IPS-20b (cell line): ENCODE data around the gene IL22RA1.

Experiments used
- H3K27ac ChIP-seq: one replicate; pipeline ENCODE4 v1.5.1; 2013; ENCODE audit warnings: low read length
- H3K27me3 ChIP-seq: 2 replicates; pipeline ENCODE4 v1.6.1; 2013; ENCODE audit warnings: mild to moderate bottlenecking, low read length, inconsistent platforms; ENCODE audit not compliant: insufficient read depth
- H3K36me3 ChIP-seq: 2 replicates; pipeline ENCODE4 v1.6.1; 2013; ENCODE audit warnings: low read depth, mild to moderate bottlenecking, inconsistent platforms, low read length, moderate library complexity; ENCODE audit not compliant: insufficient read depth
- H3K4me1 ChIP-seq: 2 replicates; pipeline ENCODE4 v1.6.1; 2013; ENCODE audit warnings: mild to moderate bottlenecking, control low read depth, inconsistent platforms, low read length, moderate library complexity; ENCODE audit not compliant: insufficient read depth
- H3K4me3 ChIP-seq: 2 replicates; pipeline ENCODE4 v1.5.1; 2013; ENCODE audit warnings: mild to moderate bottlenecking, low read length, inconsistent platforms
- H3K9ac ChIP-seq: 2 replicates; pipeline ENCODE4 v1.6.1; 2013; ENCODE audit warnings: low read depth, mild to moderate bottlenecking, inconsistent platforms, low read length, moderate library complexity
- H3K9me3 ChIP-seq: 2 replicates; pipeline ENCODE4 v1.6.1; 2013; ENCODE audit warnings: mild to moderate bottlenecking, low read depth, low read length, inconsistent platforms; ENCODE audit not compliant: insufficient read depth

Gene IL22RA1

DNA sequence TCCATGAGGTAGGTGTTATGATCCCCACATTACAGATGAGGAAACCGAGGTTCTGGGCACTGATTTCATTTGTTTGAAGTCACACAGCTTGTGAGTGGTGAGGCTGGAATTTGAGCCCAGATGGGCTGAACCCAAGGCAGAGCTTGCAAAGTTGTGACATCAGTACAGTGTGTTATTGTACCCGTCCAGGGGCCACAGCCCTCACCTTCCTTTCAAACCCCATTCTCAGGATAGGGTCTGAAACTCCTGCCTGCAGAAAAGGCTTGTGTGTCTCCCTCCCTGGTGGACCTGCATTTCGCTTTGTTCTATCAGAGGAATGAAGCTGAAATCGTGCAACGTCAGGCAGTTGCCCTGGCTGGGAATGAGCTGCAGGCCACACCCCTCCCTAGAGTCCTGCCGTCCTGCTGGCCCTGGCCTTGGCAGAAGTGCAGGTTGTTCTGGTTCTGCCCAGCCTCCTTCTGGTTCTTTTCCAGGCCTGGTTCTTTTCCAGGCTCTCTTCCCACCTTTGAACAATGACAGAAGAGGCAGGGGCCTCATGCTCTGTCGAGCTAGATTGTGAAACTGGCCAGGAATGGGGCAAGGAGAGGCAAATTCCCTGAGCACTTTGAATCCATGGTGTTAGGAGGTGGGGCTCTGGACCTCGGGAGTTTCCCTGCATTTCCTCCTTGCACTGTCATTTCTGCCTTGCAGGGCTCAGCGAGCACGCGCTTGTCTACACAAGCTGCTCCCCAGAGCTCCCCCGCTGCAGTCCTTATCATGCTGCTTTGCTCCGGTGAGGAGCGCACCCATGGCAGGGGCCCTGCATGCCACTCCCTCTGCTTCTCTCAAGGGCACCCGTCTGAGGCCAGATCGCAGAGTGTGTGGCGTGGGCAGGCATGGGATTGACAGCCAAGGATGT is 22.8 kb downstream of the IL22RA1 start:
- Histone ChIP-seq H3K27me3 (no peaks in the 10 kb centered on the region), H3K4me1 (no peaks in the 10 kb centered on the region), H3K9me3 (no peaks in the 10 kb centered on the region), H3K9ac (no peak overlapping the region), H3K36me3 (no peaks in the 10 kb centered on the region), H3K4me3 (no peak overlapping the region), H3K27ac (no peak overlapping the region)

DNA sequence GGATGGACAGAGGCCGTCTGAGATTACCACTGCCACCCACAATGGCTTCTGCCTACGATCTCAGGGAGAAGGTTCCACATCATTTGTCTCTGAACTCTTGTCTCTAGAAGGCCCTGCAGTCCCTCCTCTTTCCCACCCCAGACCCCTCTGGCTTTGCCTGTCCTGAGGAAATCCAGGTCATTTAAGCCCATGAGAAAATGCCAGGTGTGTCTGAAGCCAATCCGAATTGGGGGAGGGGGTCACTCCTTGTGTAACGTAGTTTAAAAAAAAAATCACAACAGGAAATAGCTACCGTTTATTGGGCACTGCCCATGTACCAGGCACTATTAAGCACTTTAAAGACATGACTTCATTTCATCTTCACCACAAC is 23.5 kb downstream of the IL22RA1 start:
- H3K27me3 ChIP-seq = no peaks in the 10 kb centered on the region
- H3K27ac ChIP-seq = no peak overlapping the region
- H3K9ac ChIP-seq = no peak overlapping the region
- H3K4me3 ChIP-seq = no peak overlapping the region
- no peaks in the 10 kb centered on the region for H3K36me3 ChIP-seq
- no peaks in the 10 kb centered on the region for H3K9me3 ChIP-seq
- H3K4me1 ChIP-seq = no peaks in the 10 kb centered on the region; the same call in 1 of the 2 replicates

GRCh38 chr1:24118410-24119242 is 24.3 kb downstream of the IL22RA1 start:
- Histone ChIP-seq H3K27me3 (no peaks in the 10 kb centered on the region), H3K9me3 (no peaks in the 10 kb centered on the region), H3K9ac (no peak overlapping the region), H3K27ac (no peak overlapping the region), H3K4me3 (no peak overlapping the region), H3K36me3 (no peaks in the 10 kb centered on the region), H3K4me1 (no peaks in the 10 kb centered on the region; the same call in 1 of the 2 replicates)

- no peaks in the 10 kb centered on the region for H3K9me3 ChIP-seq
- no peak overlapping the region for H3K27ac ChIP-seq
- H3K4me1 ChIP-seq = no peaks in the 10 kb centered on the region; the same call in 1 of the 2 replicates
- no peak overlapping the region for H3K9ac ChIP-seq
- H3K36me3 ChIP-seq = no peaks in the 10 kb centered on the region
- no peak overlapping the region for H3K4me3 ChIP-seq
- H3K27me3 ChIP-seq = no peaks in the 10 kb centered on the region
Measured at GRCh38 chr1:24117722-24118409, 25.1 kb downstream of the IL22RA1 start.

DNA sequence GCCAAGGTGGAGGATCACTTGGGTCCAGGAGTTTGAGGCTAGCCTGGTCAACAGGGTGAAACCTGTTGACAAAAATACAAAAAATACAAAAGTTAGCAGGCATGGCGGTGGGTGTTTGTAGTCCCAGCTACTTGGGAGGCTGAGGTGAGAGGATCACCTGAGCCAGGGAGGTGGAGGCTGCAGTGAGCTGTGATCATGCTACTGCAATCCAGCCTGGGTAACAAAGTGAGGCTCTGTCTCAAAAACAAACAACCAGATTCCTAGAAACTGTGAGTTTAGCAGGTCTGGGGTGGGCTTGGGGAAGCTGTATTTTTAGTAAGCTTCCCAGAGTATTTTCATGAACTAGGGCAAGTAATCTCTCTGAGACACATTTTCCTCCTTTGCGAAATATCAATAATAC is 25.8 kb downstream of the IL22RA1 start:
- H3K27me3 ChIP-seq = 0 out of 2 replicates have a peak, but pooled peaks cover 3% of the 10 kb centered on the region
- H3K4me1 ChIP-seq = no peaks in the 10 kb centered on the region; the same call in 1 of the 2 replicates
- no peak overlapping the region for H3K27ac ChIP-seq
- H3K4me3 ChIP-seq = no peak overlapping the region
- no peaks in the 10 kb centered on the region for H3K36me3 ChIP-seq
- H3K9me3 ChIP-seq = no peaks in the 10 kb centered on the region
- no peak overlapping the region for H3K9ac ChIP-seq

GRCh38 chr1:24114753-24115152 is 28.2 kb downstream of the IL22RA1 start:
- no peaks in the 10 kb centered on the region for H3K36me3 ChIP-seq
- no peak overlapping the region for H3K4me3 ChIP-seq
- no peak overlapping the region for H3K9ac ChIP-seq
- H3K27me3 ChIP-seq = peaks cover 8% of the 10 kb centered on the region; the same call in 1 of the 2 replicates
- no peaks in the 10 kb centered on the region; the same call in 1 of the 2 replicates for H3K4me1 ChIP-seq
- H3K9me3 ChIP-seq = no peaks in the 10 kb centered on the region
- H3K27ac ChIP-seq = no peak overlapping the region

GRCh38 chr1:24113641-24114033 is 29.3 kb downstream of the IL22RA1 start:
- no peaks in the 10 kb centered on the region for H3K36me3 ChIP-seq
- no peak overlapping the region for H3K27ac ChIP-seq
- H3K4me3 ChIP-seq = no peak overlapping the region
- H3K9ac ChIP-seq = no peak overlapping the region
- no peaks in the 10 kb centered on the region; the same call in 1 of the 2 replicates for H3K4me1 ChIP-seq
- H3K27me3 ChIP-seq = peaks cover 8% of the 10 kb centered on the region; the same call in 1 of the 2 replicates
- H3K9me3 ChIP-seq = no peaks in the 10 kb centered on the region

DNA sequence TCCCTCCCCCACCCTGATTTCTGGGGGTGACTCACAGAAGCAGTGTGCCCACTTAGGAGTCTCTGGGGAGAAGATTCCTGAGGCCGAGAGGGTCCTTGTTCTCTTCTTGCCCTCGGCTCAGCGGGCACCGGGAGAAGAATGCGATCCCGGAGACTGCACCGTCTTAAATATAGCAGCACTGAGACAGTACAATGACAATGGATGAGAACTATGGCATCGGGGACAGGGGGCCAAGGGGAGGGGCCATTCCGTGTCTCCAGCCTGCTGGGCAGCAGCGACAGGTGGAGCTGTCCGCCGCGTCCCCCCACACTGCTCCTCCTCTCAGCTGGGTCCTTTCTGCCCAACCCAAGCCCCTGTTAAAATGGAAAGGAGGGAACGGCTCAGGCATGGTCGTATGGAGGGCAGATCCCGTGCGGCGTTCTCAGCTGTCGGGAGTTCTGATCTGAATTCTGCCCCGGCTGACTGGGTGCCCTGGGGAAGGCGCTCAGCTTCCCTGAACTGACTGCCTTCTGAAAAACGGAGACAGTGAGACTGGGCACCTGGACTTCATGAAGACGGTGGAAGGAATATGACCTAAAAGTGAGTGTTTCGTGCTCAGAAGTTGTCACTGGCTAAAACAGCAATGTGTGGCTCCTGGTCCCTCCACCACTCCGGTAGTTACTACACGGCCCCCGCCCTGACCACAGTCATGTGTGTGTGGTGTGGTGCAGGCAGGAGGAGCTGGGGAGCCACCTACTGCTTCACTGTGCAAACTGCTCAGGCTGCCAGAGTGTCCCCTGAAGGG is 30.8 kb downstream of the IL22RA1 start, which contains the start of gene MYOM3:
MYOM3 (minus strand) TSS at position 140 of the 784 bp plus-strand sequence. CDS start 3,499 bp downstream, outside the sequence.
- Histone ChIP-seq H3K4me1 (no peaks in the 10 kb centered on the region; the same call in 1 of the 2 replicates), H3K9ac (no peak within 1 kb of the TSS), H3K27ac (no peak within 1 kb of the TSS), H3K9me3 (no peaks in the 10 kb centered on the region), H3K4me3 (peak within 1 kb of the TSS; percentile 50), H3K36me3 (no peaks in the 10 kb centered on the region), H3K27me3 (peaks cover 8% of the 10 kb centered on the region; the same call in 1 of the 2 replicates)

- Histone ChIP-seq H3K27me3 (peaks cover 8% of the 10 kb centered on the region; the same call in 1 of the 2 replicates), H3K27ac (no peak overlapping the region), H3K9me3 (no peaks in the 10 kb centered on the region), H3K4me3 (peak overlapping the region; percentile 50; the same call in 1 of the 2 replicates), H3K4me1 (no peaks in the 10 kb centered on the region; the same call in 1 of the 2 replicates), H3K36me3 (no peaks in the 10 kb centered on the region), H3K9ac (no peak overlapping the region)
Measured at GRCh38 chr1:24111262-24111995, 31.5 kb downstream of the IL22RA1 start.

GRCh38 chr1:24110642-24111261 is 32.2 kb downstream of the IL22RA1 start:
- no peaks in the 10 kb centered on the region for H3K9me3 ChIP-seq
- H3K4me1 ChIP-seq = no peaks in the 10 kb centered on the region; the same call in 1 of the 2 replicates
- no peak overlapping the region for H3K9ac ChIP-seq
- no peak overlapping the region for H3K27ac ChIP-seq
- no peak overlapping the region for H3K4me3 ChIP-seq
- H3K27me3 ChIP-seq = peaks cover 8% of the 10 kb centered on the region; the same call in 1 of the 2 replicates
- H3K36me3 ChIP-seq = no peaks in the 10 kb centered on the region
